ENCODE results near the gene FGFR4. TPM values are rescaled to one million over a fixed set of nuclear protein-coding genes. Genes with fewer than 3 reads are reported as not detected.
"Not testable (repeated sequence)": the region's sequence is repeated elsewhere in the genome, so short reads cannot be mapped to it uniquely, and the experiment has no call there.

Gene FGFR4
- total and polyA plus RNA-seq, 5 donors from 2014 or later, result 0.19 to 4.4 (median 0.29) TPM; not detected in 2

DNA sequence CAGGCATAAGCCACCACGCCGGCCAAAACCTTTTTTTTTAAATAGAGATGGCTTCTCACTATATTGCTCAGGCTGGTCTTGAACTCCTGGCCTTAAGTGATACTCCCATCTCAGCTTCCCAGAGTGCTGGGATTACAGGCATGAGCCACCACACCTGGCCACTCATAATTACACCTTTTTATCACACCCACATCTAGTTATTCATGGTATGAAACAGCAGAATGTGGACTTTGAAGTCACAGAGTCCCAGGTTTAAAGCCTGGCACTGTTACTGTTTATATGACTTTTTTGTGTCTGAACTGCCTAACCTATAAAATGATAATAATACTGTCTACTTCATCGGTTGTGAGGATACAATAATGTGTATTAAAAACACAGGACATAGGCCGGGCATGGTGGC lies 41.1 kb upstream of the FGFR4 start:
- H3K9me3 Mint-ChIP-seq, result no peaks in the 10 kb centered on the region
- H3K27me3 Mint-ChIP-seq, result no peaks in the 10 kb centered on the region
- H3K4me1 Mint-ChIP-seq, result peaks cover 0 to 2% (median under 1%) of the 10 kb centered on the region in 4 donors
- DNase-seq, result no peak
- H3K36me3 Mint-ChIP-seq, result peaks cover 48% of the 10 kb centered on the region
- Histone ChIP-seq H3K4me3 (ENCODE audit: low read depth, low read length) (no peak overlapping the region), H3K27ac (ENCODE audit: insufficient read depth, low read length, poor library complexity, severe bottlenecking) (no peak overlapping the region), H3K9me3 (ENCODE audit: control insufficient read depth in 2 of 2, low read length in 2 of 2) (no peaks in the 10 kb centered on the region), H3K36me3 (ENCODE audit: control insufficient read depth, insufficient read depth, low read length) (peaks cover 64% of the 10 kb centered on the region), H3K27me3 (ENCODE audit: control insufficient read depth, insufficient read depth, low read length) (no peaks in the 10 kb centered on the region), H3K4me1 (ENCODE audit: control insufficient read depth, insufficient read depth, low read length, poor library complexity, severe bottlenecking) (no peaks in the 10 kb centered on the region)
- no peak for ATAC-seq (ENCODE audit: low read depth in 2 of 2)
- H3K4me3 Mint-ChIP-seq, result no peak overlapping the region
- no peak overlapping the region for H3K27ac Mint-ChIP-seq

DNA sequence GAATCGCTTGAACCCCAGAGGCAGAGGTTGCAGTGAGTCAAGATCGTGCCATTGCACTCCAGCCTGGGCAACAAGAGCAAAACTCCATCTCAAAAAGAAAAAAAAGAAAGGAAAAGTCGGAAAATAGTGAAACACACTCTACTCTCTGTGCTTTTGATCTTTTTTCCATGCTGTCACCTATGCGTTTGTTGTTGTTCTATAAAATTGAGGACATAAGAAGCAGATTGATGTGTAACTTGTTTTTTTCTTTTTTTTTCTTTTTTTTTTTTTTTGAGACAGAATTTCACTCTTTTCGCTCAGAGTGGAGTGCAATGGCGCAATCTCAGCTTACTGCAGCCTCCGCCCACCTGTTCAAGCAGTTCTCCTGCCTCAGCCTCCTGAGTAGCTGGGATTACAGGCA lies 38.2 kb upstream of the FGFR4 start:
- not testable (repeated sequence) for H3K27me3 Mint-ChIP-seq

DNA sequence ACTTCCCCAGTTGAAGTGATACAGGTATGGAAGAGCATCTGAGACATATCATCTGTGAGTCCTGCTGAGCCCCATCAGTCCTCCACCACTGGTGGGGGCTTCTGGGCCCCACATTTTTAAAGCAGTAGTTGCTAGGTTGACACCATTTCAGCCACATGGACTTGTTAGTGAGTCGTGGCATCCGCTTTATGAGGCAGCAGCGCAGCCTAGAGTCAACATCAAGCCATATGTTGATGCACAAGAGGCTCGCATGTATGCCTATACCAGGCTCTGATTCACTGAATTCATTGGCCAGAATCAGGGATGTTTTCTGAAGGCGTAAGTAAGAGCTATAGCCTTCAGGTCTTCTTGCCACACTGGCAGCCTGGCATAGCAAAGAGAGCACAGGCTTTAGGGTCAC lies 37.4 kb upstream of the FGFR4 start:
- H3K9me3 ChIP-seq (ENCODE audit: control insufficient read depth in 2 of 2, low read length in 2 of 2), result no peaks in the 10 kb centered on the region
- no peak overlapping the region for H3K27ac Mint-ChIP-seq
- H3K4me3 Mint-ChIP-seq, result no peak overlapping the region
- H3K9me3 Mint-ChIP-seq, result no peaks in the 10 kb centered on the region
- H3K4me3 ChIP-seq (ENCODE audit: low read depth, low read length), result no peak overlapping the region
- no peaks in the 10 kb centered on the region for H3K27me3 Mint-ChIP-seq
- peaks cover 41% of the 10 kb centered on the region for H3K36me3 Mint-ChIP-seq
- ATAC-seq (ENCODE audit: low read depth in 2 of 2), result no peak
- no peak overlapping the region for H3K27ac ChIP-seq (ENCODE audit: insufficient read depth, low read length, poor library complexity, severe bottlenecking)
- DNase-seq, result peak in 1 of 3 donors; percentile 10
- peaks cover 0 to 4% (median 0%) of the 10 kb centered on the region in 4 donors for H3K4me1 Mint-ChIP-seq
- peaks cover 55% of the 10 kb centered on the region for H3K36me3 ChIP-seq (ENCODE audit: control insufficient read depth, insufficient read depth, low read length)
- no peaks in the 10 kb centered on the region for H3K4me1 ChIP-seq (ENCODE audit: control insufficient read depth, insufficient read depth, low read length, poor library complexity, severe bottlenecking)
- H3K27me3 ChIP-seq (ENCODE audit: control insufficient read depth, insufficient read depth, low read length), result no peaks in the 10 kb centered on the region

More for the DNA sequence above, 38.2 kb upstream of the FGFR4 start:
- ATAC-seq (ENCODE audit: low read depth in 2 of 2); H3K4me3 ChIP-seq (ENCODE audit: low read depth, low read length); H3K4me3 Mint-ChIP-seq; H3K4me1 ChIP-seq (ENCODE audit: control insufficient read depth, insufficient read depth, low read length, poor library complexity, severe bottlenecking); H3K27ac ChIP-seq (ENCODE audit: insufficient read depth, low read length, poor library complexity, severe bottlenecking); H3K27ac Mint-ChIP-seq; H3K9me3 Mint-ChIP-seq; DNase-seq; H3K4me1 Mint-ChIP-seq; H3K27me3 ChIP-seq (ENCODE audit: control insufficient read depth, insufficient read depth, low read length); H3K9me3 ChIP-seq (ENCODE audit: control insufficient read depth in 2 of 2, low read length in 2 of 2): not testable (repeated sequence)
- peaks cover 43% of the 10 kb centered on the region for H3K36me3 Mint-ChIP-seq
- peaks cover 57% of the 10 kb centered on the region for H3K36me3 ChIP-seq (ENCODE audit: control insufficient read depth, insufficient read depth, low read length)

GRCh38 chr5:177064500-177065277 lies 22.0 kb upstream of the FGFR4 start:
- Histone ChIP-seq H3K9me3 (ENCODE audit: control insufficient read depth in 2 of 2, low read length in 2 of 2) (no peaks in the 10 kb centered on the region), H3K27ac (ENCODE audit: insufficient read depth, low read length, poor library complexity, severe bottlenecking) (no peak overlapping the region), H3K36me3 (ENCODE audit: control insufficient read depth, insufficient read depth, low read length) (peaks cover 30% of the 10 kb centered on the region), H3K4me3 (ENCODE audit: low read depth, low read length) (no peak overlapping the region), H3K4me1 (ENCODE audit: control insufficient read depth, insufficient read depth, low read length, poor library complexity, severe bottlenecking) (no peaks in the 10 kb centered on the region), H3K27me3 (ENCODE audit: control insufficient read depth, insufficient read depth, low read length) (no peaks in the 10 kb centered on the region)
- H3K27ac Mint-ChIP-seq, result no peak overlapping the region
- no peaks in the 10 kb centered on the region for H3K9me3 Mint-ChIP-seq
- H3K36me3 Mint-ChIP-seq, result peaks cover 19% of the 10 kb centered on the region
- ATAC-seq (ENCODE audit: low read depth in 2 of 2) (no peak), DNase-seq (no peak)
- H3K4me3 Mint-ChIP-seq, result no peak overlapping the region
- no peaks in the 10 kb centered on the region for H3K4me1 Mint-ChIP-seq
- no peaks in the 10 kb centered on the region for H3K27me3 Mint-ChIP-seq

DNA sequence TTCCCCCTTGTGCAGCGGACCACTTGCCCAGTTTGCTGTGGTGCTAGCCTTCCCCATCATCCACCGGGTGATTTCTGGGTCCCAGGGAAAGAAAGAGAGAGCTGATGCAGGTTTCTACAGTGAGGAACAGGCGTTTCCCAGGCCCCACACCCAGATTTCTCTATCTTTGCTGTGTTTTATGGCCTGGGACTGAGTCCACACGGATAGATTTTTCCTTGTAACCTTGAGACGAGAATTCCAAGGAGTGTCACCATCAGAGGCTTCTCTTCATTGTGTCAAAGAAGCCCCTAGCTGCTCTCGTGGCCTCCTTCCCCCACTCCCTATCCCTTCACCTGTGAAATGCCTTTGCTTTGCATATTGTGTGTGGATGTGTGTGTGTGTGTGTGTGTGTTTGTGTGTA lies 21.2 kb upstream of the FGFR4 start:
- H3K9me3 Mint-ChIP-seq, result no peaks in the 10 kb centered on the region
- peaks cover 16% of the 10 kb centered on the region for H3K36me3 Mint-ChIP-seq
- peaks cover 30% of the 10 kb centered on the region for H3K36me3 ChIP-seq (ENCODE audit: control insufficient read depth, insufficient read depth, low read length)
- no peaks in the 10 kb centered on the region for H3K27me3 Mint-ChIP-seq
- no peaks in the 10 kb centered on the region for H3K4me1 ChIP-seq (ENCODE audit: control insufficient read depth, insufficient read depth, low read length, poor library complexity, severe bottlenecking)
- DNase-seq, result no peak
- no peak overlapping the region for H3K27ac Mint-ChIP-seq
- peaks cover 0 to under 1% (median 0%) of the 10 kb centered on the region in 4 donors for H3K4me1 Mint-ChIP-seq
- no peak overlapping the region for H3K4me3 ChIP-seq (ENCODE audit: low read depth, low read length)
- no peaks in the 10 kb centered on the region for H3K27me3 ChIP-seq (ENCODE audit: control insufficient read depth, insufficient read depth, low read length)
- no peak overlapping the region for H3K4me3 Mint-ChIP-seq
- H3K27ac ChIP-seq (ENCODE audit: insufficient read depth, low read length, poor library complexity, severe bottlenecking), result no peak overlapping the region
- no peak for ATAC-seq (ENCODE audit: low read depth in 2 of 2)
- no peaks in the 10 kb centered on the region for H3K9me3 ChIP-seq (ENCODE audit: control insufficient read depth in 2 of 2, low read length in 2 of 2)

DNA sequence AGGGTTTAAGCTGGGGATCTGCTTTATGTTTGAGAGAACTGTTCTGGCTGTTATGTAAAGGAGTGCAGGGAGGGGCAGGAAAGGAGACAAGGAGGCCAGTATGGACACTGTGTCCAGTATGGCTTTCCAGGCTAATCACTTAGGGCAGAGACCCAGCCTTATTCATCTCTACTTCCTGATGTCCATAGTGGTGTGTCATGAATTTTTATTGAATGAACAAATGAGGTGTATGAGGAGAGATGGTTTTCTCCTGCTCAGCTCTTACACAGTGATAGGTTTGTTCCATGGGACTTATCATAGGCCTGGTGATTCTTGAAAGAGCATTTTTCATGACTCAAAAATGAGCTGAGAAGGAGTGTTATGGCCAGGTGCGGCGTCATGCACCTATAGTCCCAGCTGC lies 20.5 kb upstream of the FGFR4 start:
- no peaks in the 10 kb centered on the region for H3K9me3 Mint-ChIP-seq
- H3K4me1 Mint-ChIP-seq, result peaks cover 0 to 7% (median 2%) of the 10 kb centered on the region in 4 donors
- DNase-seq (no peak), ATAC-seq (ENCODE audit: low read depth in 2 of 2) (no peak)
- no peak overlapping the region for H3K27ac Mint-ChIP-seq
- Histone ChIP-seq H3K4me3 (ENCODE audit: low read depth, low read length) (no peak overlapping the region), H3K36me3 (ENCODE audit: control insufficient read depth, insufficient read depth, low read length) (peaks cover 30% of the 10 kb centered on the region), H3K4me1 (ENCODE audit: control insufficient read depth, insufficient read depth, low read length, poor library complexity, severe bottlenecking) (no peaks in the 10 kb centered on the region), H3K27ac (ENCODE audit: insufficient read depth, low read length, poor library complexity, severe bottlenecking) (no peak overlapping the region), H3K27me3 (ENCODE audit: control insufficient read depth, insufficient read depth, low read length) (no peaks in the 10 kb centered on the region), H3K9me3 (ENCODE audit: control insufficient read depth in 2 of 2, low read length in 2 of 2) (no peaks in the 10 kb centered on the region)
- H3K36me3 Mint-ChIP-seq, result peaks cover 19% of the 10 kb centered on the region
- H3K4me3 Mint-ChIP-seq, result no peak overlapping the region
- H3K27me3 Mint-ChIP-seq, result no peaks in the 10 kb centered on the region

- Mint-ChIP-seq H3K9me3 (no peaks in the 10 kb centered on the region), H3K27me3 (no peaks in the 10 kb centered on the region), H3K27ac (peak overlapping the region in 1 of 3 donors; percentile 77), H3K36me3 (peaks cover 14% of the 10 kb centered on the region), H3K4me1 (peaks cover 3 to 10% (median 7%) of the 10 kb centered on the region in 4 donors), H3K4me3 (no peak overlapping the region)
- Histone ChIP-seq H3K4me1 (ENCODE audit: control insufficient read depth, insufficient read depth, low read length, poor library complexity, severe bottlenecking) (no peaks in the 10 kb centered on the region), H3K9me3 (ENCODE audit: control insufficient read depth in 2 of 2, low read length in 2 of 2) (no peaks in the 10 kb centered on the region), H3K27ac (ENCODE audit: insufficient read depth, low read length, poor library complexity, severe bottlenecking) (no peak overlapping the region), H3K36me3 (ENCODE audit: control insufficient read depth, insufficient read depth, low read length) (peaks cover 23% of the 10 kb centered on the region), H3K4me3 (ENCODE audit: low read depth, low read length) (no peak overlapping the region), H3K27me3 (ENCODE audit: control insufficient read depth, insufficient read depth, low read length) (no peaks in the 10 kb centered on the region)
- DNase-seq, result no peak
- ATAC-seq (ENCODE audit: low read depth in 2 of 2), result no peak
These were observed 19.2 kb upstream of the FGFR4 start for GRCh38 chr5:177067503-177067902.

Data from CD4-positive, CD25-positive, alpha-beta regulatory T cell (primary cell).